Measurements from ENCODE around the gene CNNM4.

GRCh38 chr2:96861074-96861473, 100.4 kb downstream of the CNNM4 start:
- TF ChIP-seq ZNF354C (tag by site-specific recombination; IDR thresholded peaks at IDR 0.05; ENCODE audit: borderline replicate concordance, low read depth): no peak
- no peak for TF ChIP-seq CTCF (tag by site-specific recombination; IDR thresholded peaks at IDR 0.05)
- no peak for TF ChIP-seq TCF7L2 (IDR thresholded peaks at IDR 0.05; ENCODE audit: borderline replicate concordance, low read depth, low read length)
- TF ChIP-seq KLF8 (tag by site-specific recombination; IDR thresholded peaks at IDR 0.05): no peak
- no peak for TF ChIP-seq ZSCAN18 (tag by site-specific recombination; IDR thresholded peaks at IDR 0.05)
- TF ChIP-seq PRDM10 (tag by site-specific recombination; IDR thresholded peaks at IDR 0.05): no peak
- no peak for TF ChIP-seq ZBTB26 (tag by site-specific recombination; optimal IDR thresholded peaks at IDR 0.05)
- TF ChIP-seq GLI4 (tag by site-specific recombination; IDR thresholded peaks at IDR 0.05): no peak
- TF ChIP-seq ZNF639 (tag by site-specific recombination; IDR thresholded peaks at IDR 0.05): no peak
